Tibial artery (tissue), 4 donors: ENCODE results near the gene BAIAP2.

Experiments used
- DNase-seq, 2 donors: peaks; one replicate each; pipeline ENCODE4 v3.0.0-alpha.2; 2019
- H3K27ac ChIP-seq, 2 donors: fragments of 200-600 bp; sonication (generic) in 1 of 2; 1 replicate in 1 of 2; 2 replicates in 1 of 2; pipeline ENCODE4 v1.5.1; 2018 to 2019; ENCODE audit warnings: mild to moderate bottlenecking in 1 of 2
- H3K27me3 ChIP-seq, 2 donors: fragments of 200-600 bp; sonication (generic) in 1 of 2; one replicate each; pipeline versions ENCODE4 v1.5.1 to v1.6.0; 2016 to 2019
- H3K36me3 ChIP-seq, 3 donors: fragments of 200-600 bp; sonication (generic) in 2 of 3; one replicate each; pipeline ENCODE4 v1.5.1; 2016 to 2019; ENCODE audit warnings: mild to moderate bottlenecking in 2 of 3
- H3K4me1 ChIP-seq, 4 donors: fragments of 200-600 bp; sonication (generic) in 2 of 4; 1 replicate in 3 of 4; 2 replicates in 1 of 4; pipeline ENCODE4 v1.5.1; 2016 to 2019
- H3K4me3 ChIP-seq, 2 donors: fragments of 200-600 bp; sonication (generic) in 1 of 2; 1 replicate in 1 of 2; 2 replicates in 1 of 2; pipeline ENCODE4 v1.5.1; 2018 to 2019; ENCODE audit warnings: mild to moderate bottlenecking in 2 of 2
- H3K9me3 ChIP-seq, 3 donors: fragments of 200-600 bp; sonication (generic) in 1 of 3; one replicate each; pipeline ENCODE4 v1.5.1; 2016 to 2019
- CTCF ChIP-seq, 2 experiments: fragments of 200-600 bp in 1 of 2; fragments of 450-650 bp in 1 of 2; IDR thresholded peaks; one replicate each; pipeline ENCODE4 v1.5.1; 2017 to 2019; ENCODE audit warnings: antibody characterized with exemption in 2 of 2, mild to moderate bottlenecking in 1 of 2, moderate library complexity in 1 of 2
- intact Hi-C: fragments of 100-400 bp; cut with DNase I; formaldehyde crosslinking; loops from one replicate; pipeline ENCODE4 v1.15.0; 2023; ENCODE audit warnings: low total_unique reads

BAIAP2 gene

DNA sequence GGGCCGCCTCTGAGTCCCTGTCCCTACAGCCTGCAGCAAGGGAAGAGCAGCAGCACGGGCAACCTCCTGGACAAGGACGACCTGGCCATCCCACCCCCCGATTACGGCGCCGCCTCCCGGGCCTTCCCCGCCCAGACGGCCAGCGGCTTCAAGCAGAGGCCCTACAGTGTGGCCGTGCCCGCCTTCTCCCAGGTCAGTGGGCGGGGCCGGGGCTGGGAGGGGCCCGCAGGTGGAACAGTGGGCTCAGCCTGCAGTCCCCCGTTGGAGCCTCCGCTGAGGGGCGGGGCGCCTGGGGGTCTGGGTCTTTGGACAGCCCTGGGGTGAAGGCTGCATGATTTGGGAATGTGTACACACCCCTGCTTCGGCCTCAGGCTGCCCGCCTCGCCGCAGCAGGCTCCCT is 71.8 kb downstream of the BAIAP2 start:
- no peaks in the 10 kb centered on the region for H3K9me3 ChIP-seq
- intact Hi-C loops = loop anchor here (10.0 kb wide), 1 partner anchor 682 kb away; no protein-coding TSS in a partner anchor
- H3K27me3 ChIP-seq = no peaks in the 10 kb centered on the region
- no peak for TF ChIP-seq CTCF (IDR thresholded peaks at IDR 0.05)
- peaks cover 0 to 3% (median 0%) of the 10 kb centered on the region in 4 donors for H3K4me1 ChIP-seq
- no peak overlapping the region for H3K4me3 ChIP-seq
- H3K27ac ChIP-seq = no peak overlapping the region
- no peak for DNase-seq
- H3K36me3 ChIP-seq = peaks cover 0 to 57% (median 26%) of the 10 kb centered on the region in 3 donors

- Histone ChIP-seq H3K4me1 (no peaks in the 10 kb centered on the region), H3K9me3 (no peaks in the 10 kb centered on the region), H3K27me3 (peaks cover 0 to 1% of the 10 kb centered on the region in 2 donors), H3K36me3 (peaks cover 0 to 65% (median 26%) of the 10 kb centered on the region in 3 donors), H3K4me3 (no peak overlapping the region), H3K27ac (no peak overlapping the region)
- no peak for TF ChIP-seq CTCF (IDR thresholded peaks at IDR 0.05)
- DNase-seq = no peak
- intact Hi-C loops = loop anchor here (10.0 kb wide), 1 partner anchor 683 kb away; no protein-coding TSS in a partner anchor
Observed at GRCh38 chr17:81108220-81108619, 73.3 kb downstream of the BAIAP2 start.

GRCh38 chr17:81109957-81110356 is 75.0 kb downstream of the BAIAP2 start:
- Histone ChIP-seq H3K27ac (no peak overlapping the region), H3K4me1 (no peaks in the 10 kb centered on the region)

DNA sequence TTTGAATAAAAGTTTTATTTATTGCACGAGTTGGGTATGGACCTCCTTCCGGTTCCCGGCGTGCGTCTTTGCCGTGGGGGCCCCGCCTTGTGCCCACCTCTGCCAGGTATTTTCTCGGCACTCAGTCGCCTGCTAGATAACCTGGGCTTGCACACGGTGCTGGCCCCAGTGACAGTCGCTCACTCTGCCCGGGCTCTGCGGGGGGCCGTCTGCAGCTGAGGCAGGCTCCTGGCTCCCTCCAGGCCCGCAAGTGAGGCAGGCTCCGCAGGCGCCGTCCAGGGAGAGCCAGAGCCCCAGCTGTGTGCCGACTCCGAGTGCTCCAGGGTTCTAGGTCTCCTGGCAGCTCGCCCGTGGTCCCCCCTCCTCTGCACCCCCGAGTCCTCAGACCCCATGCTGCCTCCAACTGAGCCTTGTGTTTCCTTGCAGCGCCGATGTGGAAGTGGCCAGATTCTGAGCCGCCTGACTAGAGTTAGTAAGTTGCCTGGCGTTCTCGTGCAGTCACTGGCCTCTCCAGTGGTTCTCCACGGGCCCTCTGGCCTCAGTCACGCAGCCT is 75.6 kb downstream of the BAIAP2 start:
- Histone ChIP-seq H3K4me3 (no peak overlapping the region), H3K9me3 (no peaks in the 10 kb centered on the region), H3K27ac (no peak overlapping the region), H3K36me3 (peaks cover 0 to 43% (median 14%) of the 10 kb centered on the region in 3 donors), H3K4me1 (no peaks in the 10 kb centered on the region), H3K27me3 (peaks cover 0 to 8% of the 10 kb centered on the region in 2 donors)
- TF ChIP-seq CTCF (IDR thresholded peaks at IDR 0.05) = no peak
- DNase-seq = no peak
- intact Hi-C loops = no loop called here

More at GRCh38 chr17:81109957-81110356, 75.0 kb downstream of the BAIAP2 start:
- H3K36me3 ChIP-seq = peaks cover 0 to 48% (median 14%) of the 10 kb centered on the region in 3 donors
- H3K27me3 ChIP-seq = peaks cover 0 to 3% of the 10 kb centered on the region in 2 donors
- DNase-seq = no peak
- no peaks in the 10 kb centered on the region for H3K9me3 ChIP-seq
- no peak overlapping the region for H3K4me3 ChIP-seq
- TF ChIP-seq CTCF (IDR thresholded peaks at IDR 0.05) = no peak
- intact Hi-C loops = loop anchor here (10.0 kb wide), 1 partner anchor 685 kb away; no protein-coding TSS in a partner anchor

GRCh38 chr17:81111066-81111465 is 76.1 kb downstream of the BAIAP2 start:
- no peak overlapping the region for H3K4me3 ChIP-seq
- no peaks in the 10 kb centered on the region for H3K4me1 ChIP-seq
- H3K36me3 ChIP-seq = peaks cover 0 to 41% (median 15%) of the 10 kb centered on the region in 3 donors
- no peak for DNase-seq
- intact Hi-C loops = no loop called here
- H3K9me3 ChIP-seq = no peaks in the 10 kb centered on the region
- no peak overlapping the region for H3K27ac ChIP-seq
- TF ChIP-seq CTCF (IDR thresholded peaks at IDR 0.05) = no peak
- H3K27me3 ChIP-seq = peaks cover 0 to 13% of the 10 kb centered on the region in 2 donors
